Left lung (tissue), 10 donors: Measurements from ENCODE around the gene PRL. TPM values are rescaled to one million over a fixed set of nuclear protein-coding genes. Genes with fewer than 3 reads are reported as not detected.

Experiments
- ATAC-seq: fragments of 200-7000 bp; cut with Tn5 transposase; one replicate; pipeline ENCODE4 v1.9.1; 2020; ENCODE audit warnings: moderate library complexity
- DNase-seq, 4 donors: peaks; one replicate each; pipeline ENCODE4 v3.0.0-alpha.2; 2013 to 2020
- H3K27ac ChIP-seq, 2 donors: fragments of 200-600 bp; sonication (generic) in 1 of 2; one replicate each; pipeline versions ENCODE4 v1.5.0 to v1.8.0; 2020 to 2021
- H3K27me3 ChIP-seq, 2 donors: fragments of 200-600 bp; sonication (generic) in 1 of 2; one replicate each; pipeline versions ENCODE4 v1.5.0 to v1.8.0; 2020 to 2021
- H3K36me3 ChIP-seq, 2 donors: fragments of 200-600 bp; sonication (generic) in 1 of 2; one replicate each; pipeline versions ENCODE4 v1.5.0 to v1.8.0; 2020 to 2021
- H3K4me1 ChIP-seq, 2 donors: fragments of 200-600 bp; one replicate each; pipeline ENCODE4 v1.8.0; 2021
- H3K4me3 ChIP-seq, 2 donors: fragments of 200-600 bp; sonication (generic) in 1 of 2; one replicate each; pipeline versions ENCODE4 v1.5.0 to v1.8.0; 2020 to 2021; ENCODE audit warnings: mild to moderate bottlenecking in 1 of 2
- H3K9me3 ChIP-seq, 2 donors: fragments of 200-600 bp; sonication (generic) in 1 of 2; one replicate each; pipeline versions ENCODE4 v1.5.0 to v1.8.0; 2020 to 2021
- intact Hi-C, 2 donors: fragments of 100-400 bp; cut with DNase I; formaldehyde crosslinking; loops; one replicate each; pipeline versions ENCODE4 v1.11.2 to v1.14.2; 2022
- polyA plus RNA-seq, 6 donors: library from polyadenylated mRNA; unstranded; fragments of 120-200 nt; gene quantifications; one replicate each; pipeline ENCODE4 v1.2.1, GENCODE V29; 2013; ENCODE audit not compliant: insufficient read length in 6 of 6
- total RNA-seq, 2 donors: library from RNA; stranded (reverse); fragmentation: NEBNext Ultra II Directional; extraction: Animal tissue kit (Norgen Biotek cat#: 25700); gene quantifications; one replicate each; pipeline ENCODE4 v1.2.1, GENCODE V29; 2021
- TF ChIP-seq, protein P1 (sequence below), 2 donors: fragments of 200-600 bp; sonication (generic) in 1 of 2; IDR thresholded peaks; one replicate each; pipeline versions ENCODE4 v1.5.0 to v1.8.0; 2021; ENCODE audit warnings: antibody characterized with exemption in 2 of 2
- donor health status: DM: no; HTN: yes; CAD: no.
- donor health status: DM: no; HTN: no; CAD: no.

The PRL gene
- total and polyA plus RNA-seq, 8 donors = 0.39 TPM; not detected in 7

- Histone ChIP-seq H3K27ac (no peak overlapping the region), H3K9me3 (no peaks in the 10 kb centered on the region), H3K4me1 (no peaks in the 10 kb centered on the region), H3K36me3 (no peaks in the 10 kb centered on the region), H3K4me3 (no peak overlapping the region), H3K27me3 (no peaks in the 10 kb centered on the region)
- no peak for DNase-seq
- intact Hi-C loops = no loop called here
- ATAC-seq = no peak
- TF ChIP-seq, protein P1, sequence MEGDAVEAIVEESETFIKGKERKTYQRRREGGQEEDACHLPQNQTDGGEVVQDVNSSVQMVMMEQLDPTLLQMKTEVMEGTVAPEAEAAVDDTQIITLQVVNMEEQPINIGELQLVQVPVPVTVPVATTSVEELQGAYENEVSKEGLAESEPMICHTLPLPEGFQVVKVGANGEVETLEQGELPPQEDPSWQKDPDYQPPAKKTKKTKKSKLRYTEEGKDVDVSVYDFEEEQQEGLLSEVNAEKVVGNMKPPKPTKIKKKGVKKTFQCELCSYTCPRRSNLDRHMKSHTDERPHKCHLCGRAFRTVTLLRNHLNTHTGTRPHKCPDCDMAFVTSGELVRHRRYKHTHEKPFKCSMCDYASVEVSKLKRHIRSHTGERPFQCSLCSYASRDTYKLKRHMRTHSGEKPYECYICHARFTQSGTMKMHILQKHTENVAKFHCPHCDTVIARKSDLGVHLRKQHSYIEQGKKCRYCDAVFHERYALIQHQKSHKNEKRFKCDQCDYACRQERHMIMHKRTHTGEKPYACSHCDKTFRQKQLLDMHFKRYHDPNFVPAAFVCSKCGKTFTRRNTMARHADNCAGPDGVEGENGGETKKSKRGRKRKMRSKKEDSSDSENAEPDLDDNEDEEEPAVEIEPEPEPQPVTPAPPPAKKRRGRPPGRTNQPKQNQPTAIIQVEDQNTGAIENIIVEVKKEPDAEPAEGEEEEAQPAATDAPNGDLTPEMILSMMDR (IDR thresholded peaks at IDR 0.05) = no peak
Measured at GRCh38 chr6:22325481-22325880, 28.6 kb upstream of the PRL start.

DNA sequence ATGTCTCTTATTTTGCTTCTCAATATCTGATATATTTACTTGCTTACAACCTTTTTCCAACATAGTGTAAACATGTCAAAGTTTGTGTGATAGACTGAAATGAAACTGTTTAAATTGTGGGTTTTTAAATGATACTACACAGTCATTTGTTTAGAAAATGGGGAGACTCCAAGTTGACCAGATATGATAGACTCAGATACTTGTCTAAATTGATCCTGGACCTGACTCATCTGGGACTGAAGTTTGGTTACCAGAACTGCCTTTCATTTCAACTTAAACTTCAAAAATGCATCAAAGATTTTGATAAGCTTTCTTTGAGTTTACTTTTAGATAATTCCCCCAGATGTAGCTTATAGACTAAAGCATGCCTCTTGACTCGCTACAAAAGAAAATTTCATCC is 27.0 kb upstream of the PRL start:
- Histone ChIP-seq H3K9me3 (no peaks in the 10 kb centered on the region), H3K4me3 (no peak overlapping the region), H3K36me3 (no peaks in the 10 kb centered on the region), H3K4me1 (no peaks in the 10 kb centered on the region), H3K27me3 (no peaks in the 10 kb centered on the region), H3K27ac (no peak overlapping the region)
- intact Hi-C loops = no loop called here
- no peak for DNase-seq
- no peak for ATAC-seq
- TF ChIP-seq, protein P1 (IDR thresholded peaks at IDR 0.05) = no peak

DNA sequence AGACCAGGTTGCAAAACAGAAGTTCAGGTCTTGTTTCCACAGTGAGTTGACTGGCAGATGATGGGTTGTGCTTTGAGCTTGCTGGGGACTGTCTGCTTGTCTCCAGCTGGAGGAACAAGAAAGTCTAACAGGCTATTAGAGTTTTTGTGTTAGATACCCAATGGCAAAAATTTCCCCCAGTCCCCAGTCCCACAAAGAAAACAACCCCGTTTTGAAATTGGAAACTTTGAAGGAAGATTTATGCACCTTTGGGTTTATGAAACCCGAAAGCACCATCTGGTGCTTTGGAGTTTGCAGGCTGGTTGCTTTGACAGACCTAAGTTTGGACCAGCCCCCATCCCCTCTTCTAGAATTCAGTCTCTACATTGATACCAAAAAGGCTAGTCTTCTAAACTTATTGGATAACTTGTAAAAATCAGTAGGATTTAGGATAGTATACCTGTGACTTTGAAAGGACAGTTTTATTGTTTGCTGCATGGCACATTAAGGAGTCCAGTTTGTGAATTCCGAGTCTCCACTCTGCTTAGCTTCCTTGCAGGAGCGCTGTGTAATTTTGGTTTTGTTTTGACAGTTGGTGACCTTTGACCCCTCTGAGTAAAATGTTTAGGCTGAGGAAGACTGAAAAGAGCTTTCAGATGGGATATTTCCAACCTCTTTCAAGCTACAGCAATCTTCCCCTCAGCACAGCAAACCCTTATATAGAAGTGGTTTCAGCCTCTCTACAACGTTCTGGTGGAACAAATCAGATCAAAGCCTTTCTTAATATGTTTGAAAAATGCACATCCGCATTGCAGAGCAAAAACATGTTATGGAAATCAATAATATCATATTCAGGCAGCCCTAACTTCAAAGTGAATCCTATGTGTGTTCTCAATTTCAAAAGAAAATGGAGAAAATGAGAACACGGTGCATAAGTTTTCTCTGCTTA is 25.5 kb upstream of the PRL start:
- TF ChIP-seq, protein P1 (IDR thresholded peaks at IDR 0.05) = no peak
- no peaks in the 10 kb centered on the region for H3K4me1 ChIP-seq
- ATAC-seq = no peak

DNA sequence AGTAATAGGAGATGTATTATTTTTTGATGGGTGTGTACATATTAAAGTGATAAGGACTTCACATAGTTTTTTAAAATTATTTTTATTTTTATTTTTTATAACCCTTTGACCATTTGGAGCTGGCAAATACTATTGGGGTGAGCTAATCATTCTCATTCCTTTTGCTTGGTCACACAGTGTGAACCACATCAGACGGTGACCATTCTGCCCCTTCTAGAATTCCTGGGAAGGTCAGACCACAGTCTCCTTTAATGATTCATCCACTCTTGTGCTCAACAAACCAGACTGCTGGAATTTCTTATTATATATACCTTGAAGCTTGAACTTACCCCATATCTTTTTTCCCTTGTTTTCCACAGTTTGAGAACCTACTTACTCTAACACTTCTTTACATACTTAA is 23.9 kb upstream of the PRL start:
- TF ChIP-seq, protein P1 (IDR thresholded peaks at IDR 0.05) = no peak
- Histone ChIP-seq H3K27me3 (no peaks in the 10 kb centered on the region), H3K9me3 (peaks cover 0 to 5% of the 10 kb centered on the region in 2 donors), H3K27ac (peak overlapping the region in 1 of 2 donors; percentile 2), H3K4me1 (no peaks in the 10 kb centered on the region), H3K4me3 (no peak overlapping the region), H3K36me3 (no peaks in the 10 kb centered on the region)
- intact Hi-C loops = no loop called here
- peak; percentile 86 for ATAC-seq
- peak in 1 of 4 donors; percentile 37 for DNase-seq

More for the DNA sequence above, 25.5 kb upstream of the PRL start:
- Histone ChIP-seq H3K36me3 (no peaks in the 10 kb centered on the region), H3K27me3 (no peaks in the 10 kb centered on the region), H3K4me3 (no peak overlapping the region), H3K9me3 (peaks cover 0 to 5% of the 10 kb centered on the region in 2 donors), H3K27ac (no peak overlapping the region)
- intact Hi-C loops = no loop called here
- no peak for DNase-seq

DNA sequence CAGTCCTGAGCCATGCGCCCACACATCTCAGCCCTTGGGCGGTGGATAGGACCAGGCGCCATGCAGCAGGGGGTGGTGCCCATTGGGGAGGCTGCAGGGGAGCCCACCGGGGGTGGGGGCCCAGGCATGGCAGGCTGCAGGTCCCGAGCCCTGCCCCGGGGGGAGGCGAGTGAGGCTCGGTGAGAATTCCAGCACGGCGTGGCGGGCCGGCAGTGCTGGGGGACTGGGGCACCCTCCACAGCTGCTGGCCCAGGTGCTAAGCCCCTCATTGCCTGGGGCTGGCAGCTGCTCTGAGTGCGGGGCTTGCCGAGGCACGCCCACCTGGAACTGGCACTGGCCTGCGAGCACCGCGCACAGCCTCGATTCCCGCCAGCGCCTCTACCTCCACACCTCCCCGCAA is 21.6 kb upstream of the PRL start:
- TF ChIP-seq, protein P1 (IDR thresholded peaks at IDR 0.05) = no peak
- no peak for ATAC-seq
- Histone ChIP-seq H3K36me3 (no peaks in the 10 kb centered on the region), H3K9me3 (peaks cover 0 to 16% of the 10 kb centered on the region in 2 donors), H3K27ac (no peak overlapping the region), H3K4me1 (no peaks in the 10 kb centered on the region), H3K27me3 (no peaks in the 10 kb centered on the region), H3K4me3 (no peak overlapping the region)
- DNase-seq = peak in 1 of 4 donors; percentile 71
- intact Hi-C loops = no loop called here
